Mucosa of descending colon (tissue), 3 donors: Measurements from ENCODE around the gene SDCCAG8. TPM values are rescaled to one million over a fixed set of nuclear protein-coding genes. Genes with fewer than 3 reads are reported as not detected.

Experiments used
- ATAC-seq: fragments of 200-7000 bp; cut with Tn5 transposase; one replicate; pipeline ENCODE4 v1.9.1; 2020; ENCODE audit warnings: mild to moderate bottlenecking, moderate library complexity
- DNase-seq, 3 donors: peaks; one replicate each; pipeline ENCODE4 v3.0.0-alpha.2; 2020
- H3K36me3 ChIP-seq: fragments of 200-600 bp; one replicate; pipeline ENCODE4 v1.8.0; 2021; ENCODE audit warnings: low read depth, mild to moderate bottlenecking
- H3K4me1 ChIP-seq: fragments of 200-600 bp; one replicate; pipeline ENCODE4 v1.8.0; 2021; ENCODE audit warnings: low read depth, mild to moderate bottlenecking
- H3K4me3 ChIP-seq: fragments of 200-600 bp; one replicate; pipeline ENCODE4 v1.8.0; 2021; ENCODE audit warnings: mild to moderate bottlenecking
- H3K9me3 ChIP-seq: fragments of 200-600 bp; one replicate; pipeline ENCODE4 v1.8.0; 2021; ENCODE audit warnings: mild to moderate bottlenecking
- intact Hi-C, 2 donors: fragments of 100-400 bp; cut with DNase I in 1 of 2; cut with micrococcal nuclease in 1 of 2; formaldehyde crosslinking; loops; one replicate each; pipeline versions ENCODE4 v1.11.0 to v1.11.1; 2022; cut with DNase I, micrococcal nuclease
- total RNA-seq, 3 donors: library from RNA; stranded (reverse); fragmentation: NEBNext Ultra II Directional in 2 of 3; extraction: Animal tissue kit (Norgen Biotek cat#: 25700) in 2 of 3; gene quantifications; one replicate each; pipeline versions ENCODE4 v1.2.1 to v1.2.4, GENCODE V29; 2021 to 2023
- TF ChIP-seq, protein P1 (sequence below): fragments of 200-600 bp; IDR thresholded peaks from one replicate; pipeline ENCODE4 v1.8.0; 2022; ENCODE audit warnings: antibody characterized with exemption, mild to moderate bottlenecking
- donor health status: DM: no; HTN: no; CAD: no; lungs with moderate emphysema.
- donor health status: DM: no; HTN: no; CAD: no.
- donor health status: DM: no; HTN: yes; CAD: no.

SDCCAG8 gene
- total RNA-seq, 3 donors from 2014 or later: 22.1 to 37.5 (median 34.1) TPM

DNA sequence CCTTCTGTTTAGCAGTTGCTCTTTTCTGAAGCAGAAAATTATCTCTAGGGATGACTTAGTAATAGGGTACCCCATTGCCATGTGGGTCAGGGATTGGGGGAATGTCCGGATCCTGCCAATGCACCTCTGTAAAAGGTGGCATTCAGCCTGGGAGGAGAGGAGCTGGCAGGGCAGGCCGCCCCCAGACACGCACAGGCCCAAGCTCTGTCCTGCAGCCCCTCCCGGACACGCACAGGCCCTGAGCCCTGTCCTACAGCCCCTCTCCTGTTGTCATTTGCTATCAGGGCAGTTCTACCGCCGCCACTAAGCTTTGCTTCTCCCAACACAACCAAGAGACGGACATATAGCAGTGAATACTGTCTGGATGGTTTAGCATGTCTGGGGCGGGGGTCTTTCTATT lies 219.1 kb downstream of the SDCCAG8 start:
- no peak for ATAC-seq
- no peak for DNase-seq
- H3K4me1 ChIP-seq: no peaks in the 10 kb centered on the region
- TF ChIP-seq, protein P1, sequence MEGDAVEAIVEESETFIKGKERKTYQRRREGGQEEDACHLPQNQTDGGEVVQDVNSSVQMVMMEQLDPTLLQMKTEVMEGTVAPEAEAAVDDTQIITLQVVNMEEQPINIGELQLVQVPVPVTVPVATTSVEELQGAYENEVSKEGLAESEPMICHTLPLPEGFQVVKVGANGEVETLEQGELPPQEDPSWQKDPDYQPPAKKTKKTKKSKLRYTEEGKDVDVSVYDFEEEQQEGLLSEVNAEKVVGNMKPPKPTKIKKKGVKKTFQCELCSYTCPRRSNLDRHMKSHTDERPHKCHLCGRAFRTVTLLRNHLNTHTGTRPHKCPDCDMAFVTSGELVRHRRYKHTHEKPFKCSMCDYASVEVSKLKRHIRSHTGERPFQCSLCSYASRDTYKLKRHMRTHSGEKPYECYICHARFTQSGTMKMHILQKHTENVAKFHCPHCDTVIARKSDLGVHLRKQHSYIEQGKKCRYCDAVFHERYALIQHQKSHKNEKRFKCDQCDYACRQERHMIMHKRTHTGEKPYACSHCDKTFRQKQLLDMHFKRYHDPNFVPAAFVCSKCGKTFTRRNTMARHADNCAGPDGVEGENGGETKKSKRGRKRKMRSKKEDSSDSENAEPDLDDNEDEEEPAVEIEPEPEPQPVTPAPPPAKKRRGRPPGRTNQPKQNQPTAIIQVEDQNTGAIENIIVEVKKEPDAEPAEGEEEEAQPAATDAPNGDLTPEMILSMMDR: no peak
- no peaks in the 10 kb centered on the region for H3K9me3 ChIP-seq
- intact Hi-C loops: no loop called here
- H3K36me3 ChIP-seq: no peaks in the 10 kb centered on the region
- H3K4me3 ChIP-seq: no peak overlapping the region

DNA sequence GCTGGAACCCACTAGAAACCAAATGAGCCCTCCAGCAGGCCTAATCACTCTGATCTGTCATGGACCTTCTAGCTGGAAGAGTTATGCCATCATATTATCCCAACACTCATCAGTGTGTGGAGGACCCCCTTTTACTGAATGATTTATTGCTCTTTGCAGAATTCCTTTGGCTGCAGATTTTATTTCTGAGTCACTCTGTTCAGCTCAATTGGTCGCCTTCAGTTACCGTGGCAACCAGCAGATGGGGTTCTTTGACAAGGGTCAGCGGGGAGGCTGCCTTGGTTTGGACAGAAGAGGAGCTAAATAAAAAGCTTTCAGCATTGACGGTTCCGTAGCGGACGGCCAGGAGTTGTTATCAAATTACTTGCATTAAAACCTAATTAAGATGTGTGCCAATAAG lies 220.1 kb downstream of the SDCCAG8 start:
- Histone ChIP-seq H3K36me3 (no peaks in the 10 kb centered on the region), H3K4me3 (no peak overlapping the region), H3K4me1 (no peaks in the 10 kb centered on the region), H3K9me3 (no peaks in the 10 kb centered on the region)
- TF ChIP-seq, protein P1: no peak
- ATAC-seq (no peak), DNase-seq (no peak)
- intact Hi-C loops: no loop called here

DNA sequence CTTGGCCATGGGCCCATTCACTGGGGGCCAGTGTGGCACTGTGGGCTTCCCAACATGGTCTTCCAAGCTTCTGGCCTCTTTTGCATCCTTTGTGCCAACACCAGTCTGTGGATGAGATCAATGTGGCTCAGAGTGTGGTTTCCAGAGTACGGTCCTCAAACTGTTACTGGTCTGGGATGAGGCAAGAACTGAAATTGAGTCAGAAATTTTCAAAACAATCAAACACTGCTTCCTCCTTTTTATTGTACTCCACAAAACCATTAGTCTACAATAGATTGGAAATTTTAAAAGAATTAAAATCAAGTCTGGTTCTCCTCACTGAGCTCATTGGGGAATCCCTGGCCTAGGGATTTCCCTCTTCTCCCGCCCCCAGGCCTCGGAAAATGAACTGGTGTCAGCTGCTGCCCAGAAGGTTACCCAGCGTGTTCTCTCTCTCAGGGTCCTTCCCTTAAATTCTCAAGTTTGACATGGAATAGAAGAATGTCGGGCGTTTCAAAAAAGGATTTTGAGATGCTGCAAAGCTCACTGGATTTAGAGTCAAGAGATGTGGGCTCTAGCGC lies 222.0 kb downstream of the SDCCAG8 start:
- DNase-seq: no peak
- H3K4me3 ChIP-seq: no peak overlapping the region
- no peaks in the 10 kb centered on the region for H3K36me3 ChIP-seq
- H3K4me1 ChIP-seq: no peaks in the 10 kb centered on the region
- H3K9me3 ChIP-seq: no peaks in the 10 kb centered on the region
- intact Hi-C loops: no loop called here
- ATAC-seq: no peak
- TF ChIP-seq, protein P1: no peak

DNA sequence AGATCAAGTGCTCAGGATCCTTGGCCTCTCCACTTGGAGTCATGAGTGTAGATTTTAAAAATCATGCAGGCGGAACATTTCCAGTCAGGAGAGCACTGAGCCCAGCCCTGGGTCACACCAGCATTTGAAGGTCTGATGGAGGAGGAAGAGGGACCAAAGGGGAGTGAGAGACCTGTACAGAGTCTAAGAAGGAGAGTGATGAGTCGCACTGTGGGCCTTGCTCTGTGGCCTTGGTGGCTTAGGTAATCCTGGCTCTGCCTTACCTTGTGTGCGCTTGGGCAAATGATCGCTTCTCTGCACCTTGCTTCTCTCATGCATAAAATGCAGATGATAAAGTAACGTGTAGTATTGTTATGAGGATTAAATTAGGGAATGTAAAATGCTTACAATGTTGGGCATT lies 225.3 kb downstream of the SDCCAG8 start:
- H3K4me1 ChIP-seq: no peaks in the 10 kb centered on the region
- no peak for ATAC-seq
- DNase-seq: no peak
- no peak overlapping the region for H3K4me3 ChIP-seq
- H3K36me3 ChIP-seq: no peaks in the 10 kb centered on the region
- intact Hi-C loops: no loop called here
- H3K9me3 ChIP-seq: no peaks in the 10 kb centered on the region
- TF ChIP-seq, protein P1: no peak

DNA sequence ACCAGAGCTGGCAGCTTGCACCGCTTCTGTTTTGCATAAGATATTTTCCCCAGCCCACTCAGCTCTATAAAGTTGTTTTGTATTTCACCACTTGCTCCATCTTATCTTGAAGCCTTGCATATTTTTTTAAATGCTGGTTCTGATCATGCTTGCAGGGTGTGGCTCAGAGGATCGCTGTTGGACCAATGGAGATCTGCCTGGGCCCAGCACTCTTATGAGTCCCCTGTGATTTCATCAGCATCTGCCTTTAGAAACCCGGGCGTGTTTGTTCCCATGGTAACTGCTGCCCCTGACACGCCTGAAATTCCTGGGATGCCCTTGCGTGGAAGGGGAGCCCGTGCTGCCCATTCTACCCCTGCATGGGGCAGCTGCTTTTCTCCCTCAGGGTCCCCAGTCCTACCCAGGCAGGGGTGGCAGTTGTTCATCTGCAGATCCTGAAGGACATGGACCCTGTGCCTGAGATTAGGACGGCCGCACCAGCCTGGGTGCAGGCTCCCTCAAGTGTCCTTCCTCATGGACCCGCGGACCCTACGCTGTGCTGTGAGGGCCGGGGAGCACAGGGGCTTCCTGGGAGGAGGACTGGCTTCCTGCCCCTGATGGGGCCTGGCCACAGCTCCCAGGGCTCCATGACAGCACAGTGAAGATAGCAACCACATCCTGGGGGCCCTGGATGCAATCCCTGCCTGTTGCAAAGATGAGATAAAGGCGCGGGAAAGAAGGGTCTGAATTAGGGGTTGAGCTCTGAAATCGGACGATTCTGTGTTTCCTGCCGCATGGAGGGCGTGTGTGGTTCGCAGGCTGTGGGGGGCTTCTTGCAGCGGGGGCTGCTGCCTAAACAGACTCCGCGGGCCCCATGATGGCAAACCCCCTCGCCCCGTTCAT lies 226.5 kb downstream of the SDCCAG8 start:
- DNase-seq (no peak), ATAC-seq (peak; percentile 18)
- Histone ChIP-seq H3K9me3 (no peaks in the 10 kb centered on the region), H3K4me3 (no peak overlapping the region), H3K4me1 (no peaks in the 10 kb centered on the region), H3K36me3 (no peaks in the 10 kb centered on the region)
- intact Hi-C loops: no loop called here
- TF ChIP-seq, protein P1: no peak
